ENCODE data around the gene RNF212B. TPM values are rescaled to one million over a fixed set of nuclear protein-coding genes. Genes with fewer than 3 reads are reported as not detected.
"Not testable (repeated sequence)": the region's sequence is repeated elsewhere in the genome, so short reads cannot be mapped to it uniquely, and the experiment has no call there.

RNF212B gene
- total RNA-seq, 4 donors from 2014 or later: not detected

- Histone ChIP-seq H3K27ac (no peak overlapping the region), H3K9me3 (no peaks in the 10 kb centered on the region), H3K36me3 (no peaks in the 10 kb centered on the region), H3K4me1 (no peaks in the 10 kb centered on the region), H3K27me3 (no peaks in the 10 kb centered on the region), H3K4me3 (no peak overlapping the region)
- DNase-seq: no peak
- TF ChIP-seq, protein P1, sequence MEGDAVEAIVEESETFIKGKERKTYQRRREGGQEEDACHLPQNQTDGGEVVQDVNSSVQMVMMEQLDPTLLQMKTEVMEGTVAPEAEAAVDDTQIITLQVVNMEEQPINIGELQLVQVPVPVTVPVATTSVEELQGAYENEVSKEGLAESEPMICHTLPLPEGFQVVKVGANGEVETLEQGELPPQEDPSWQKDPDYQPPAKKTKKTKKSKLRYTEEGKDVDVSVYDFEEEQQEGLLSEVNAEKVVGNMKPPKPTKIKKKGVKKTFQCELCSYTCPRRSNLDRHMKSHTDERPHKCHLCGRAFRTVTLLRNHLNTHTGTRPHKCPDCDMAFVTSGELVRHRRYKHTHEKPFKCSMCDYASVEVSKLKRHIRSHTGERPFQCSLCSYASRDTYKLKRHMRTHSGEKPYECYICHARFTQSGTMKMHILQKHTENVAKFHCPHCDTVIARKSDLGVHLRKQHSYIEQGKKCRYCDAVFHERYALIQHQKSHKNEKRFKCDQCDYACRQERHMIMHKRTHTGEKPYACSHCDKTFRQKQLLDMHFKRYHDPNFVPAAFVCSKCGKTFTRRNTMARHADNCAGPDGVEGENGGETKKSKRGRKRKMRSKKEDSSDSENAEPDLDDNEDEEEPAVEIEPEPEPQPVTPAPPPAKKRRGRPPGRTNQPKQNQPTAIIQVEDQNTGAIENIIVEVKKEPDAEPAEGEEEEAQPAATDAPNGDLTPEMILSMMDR (IDR thresholded peaks at IDR 0.05): no peak
- no peak for TF ChIP-seq POLR2A (IDR thresholded peaks at IDR 0.05)
Measured at GRCh38 chr14:23240661-23241060, 2.9 kb downstream of the RNF212B start.

DNA sequence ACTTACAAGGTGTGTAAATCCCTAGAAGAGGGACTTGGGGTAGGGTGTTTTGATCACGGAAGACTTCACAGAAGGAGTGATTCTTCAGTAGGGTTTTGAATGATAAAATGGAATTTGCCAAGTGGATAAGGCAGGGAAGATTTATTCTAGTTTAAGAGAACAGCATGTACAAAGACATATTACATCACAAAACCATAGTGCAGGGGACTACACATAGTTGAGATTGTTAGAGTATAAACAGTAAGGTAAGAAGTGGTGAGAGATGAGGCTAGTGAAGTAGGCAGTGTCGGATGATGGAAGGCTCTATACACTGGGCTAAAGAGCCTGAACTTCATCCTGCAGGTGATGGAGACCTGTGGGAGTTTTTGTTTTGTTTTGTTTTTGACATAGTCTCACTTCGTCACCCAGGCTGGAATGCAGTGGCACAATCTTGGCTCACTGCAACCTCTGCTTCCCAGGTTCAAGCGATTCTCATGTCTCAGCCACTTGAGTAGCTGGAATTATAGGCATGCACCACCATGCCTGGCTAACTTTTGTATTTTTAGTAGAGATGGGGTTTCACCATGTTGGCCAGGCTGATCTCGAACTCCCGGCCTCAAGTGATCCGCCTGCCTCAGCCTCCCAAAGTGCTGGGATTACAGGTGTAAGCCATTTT lies 3.5 kb downstream of the RNF212B start:
- not testable (repeated sequence) for H3K27ac ChIP-seq, H3K27me3 ChIP-seq, H3K36me3 ChIP-seq, H3K4me3 ChIP-seq, H3K4me1 ChIP-seq, H3K9me3 ChIP-seq, DNase-seq

GRCh38 chr14:23242076-23242475 lies 4.3 kb downstream of the RNF212B start:
- H3K36me3 ChIP-seq: no peaks in the 10 kb centered on the region
- H3K27ac ChIP-seq: no peak overlapping the region
- DNase-seq: no peak
- H3K4me1 ChIP-seq: no peaks in the 10 kb centered on the region
- H3K4me3 ChIP-seq: no peak overlapping the region
- TF ChIP-seq POLR2A (IDR thresholded peaks at IDR 0.05): no peak
- TF ChIP-seq, protein P1 (IDR thresholded peaks at IDR 0.05): no peak
- H3K27me3 ChIP-seq: no peaks in the 10 kb centered on the region
- no peaks in the 10 kb centered on the region for H3K9me3 ChIP-seq

GRCh38 chr14:23243066-23243465 lies 5.3 kb downstream of the RNF212B start:
- Histone ChIP-seq H3K9me3 (no peaks in the 10 kb centered on the region), H3K27ac (no peak overlapping the region), H3K4me3 (no peak overlapping the region), H3K36me3 (no peaks in the 10 kb centered on the region), H3K4me1 (no peaks in the 10 kb centered on the region), H3K27me3 (no peaks in the 10 kb centered on the region)
- TF ChIP-seq POLR2A (IDR thresholded peaks at IDR 0.05): no peak
- TF ChIP-seq, protein P1 (IDR thresholded peaks at IDR 0.05): no peak
- no peak for DNase-seq

GRCh38 chr14:23245282-23245681 lies 7.5 kb downstream of the RNF212B start:
- TF ChIP-seq, protein P1 (IDR thresholded peaks at IDR 0.05): no peak
- TF ChIP-seq POLR2A (IDR thresholded peaks at IDR 0.05): no peak

DNA sequence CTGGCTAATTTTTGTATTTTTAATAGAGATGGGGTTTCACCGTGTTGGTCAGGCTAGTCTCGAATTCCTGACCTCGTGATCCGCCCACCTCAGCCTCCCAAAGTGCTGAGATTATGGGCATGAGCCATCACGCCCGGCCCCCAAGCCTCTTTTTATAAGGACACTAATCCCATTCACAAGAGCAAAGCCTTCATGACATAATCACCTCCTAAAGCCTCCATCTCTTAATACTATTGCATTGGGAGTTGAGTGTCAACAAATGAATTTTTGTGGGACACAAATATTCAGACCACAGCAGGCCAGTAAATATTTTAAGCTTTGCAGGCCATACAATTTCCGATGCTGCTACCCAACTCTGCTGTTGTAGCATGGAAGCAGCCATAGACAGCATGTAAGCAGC lies 10.9 kb downstream of the RNF212B start:
- Histone ChIP-seq H3K4me1 (no peaks in the 10 kb centered on the region), H3K36me3 (no peaks in the 10 kb centered on the region), H3K9me3 (no peaks in the 10 kb centered on the region), H3K27ac (no peak overlapping the region), H3K4me3 (no peak overlapping the region), H3K27me3 (no peaks in the 10 kb centered on the region)
- DNase-seq: no peak
- TF ChIP-seq, protein P1 (IDR thresholded peaks at IDR 0.05): no peak
- TF ChIP-seq POLR2A (IDR thresholded peaks at IDR 0.05): no peak

More at GRCh38 chr14:23245282-23245681, 7.5 kb downstream of the RNF212B start:
- no peak overlapping the region for H3K4me3 ChIP-seq
- no peak for DNase-seq
- peak overlapping the region in 2 of 4 donors; percentile 6 to 44 for H3K27ac ChIP-seq
- H3K4me1 ChIP-seq: no peaks in the 10 kb centered on the region
- no peaks in the 10 kb centered on the region for H3K27me3 ChIP-seq
- H3K9me3 ChIP-seq: no peaks in the 10 kb centered on the region
- no peaks in the 10 kb centered on the region for H3K36me3 ChIP-seq

All from Peyer's patch (tissue), 4 donors.